Medulla oblongata (tissue), 1 donor: ENCODE data around the gene BTBD2.

ENCODE experiments used
- DNase-seq: peaks from one replicate; pipeline ENCODE4 v3.0.0-alpha.2; 2015; ENCODE audit errors: extremely low spot score

The BTBD2 gene

GRCh38 chr19:1941146-1942077 lies 74.1 kb downstream of the BTBD2 start, which contains the start of gene CSNK1G2:
CSNK1G2 (plus strand) TSS chr19:1941172; CDS start chr19:1969773, 28,601 bp downstream.
- no peak for DNase-seq

DNA sequence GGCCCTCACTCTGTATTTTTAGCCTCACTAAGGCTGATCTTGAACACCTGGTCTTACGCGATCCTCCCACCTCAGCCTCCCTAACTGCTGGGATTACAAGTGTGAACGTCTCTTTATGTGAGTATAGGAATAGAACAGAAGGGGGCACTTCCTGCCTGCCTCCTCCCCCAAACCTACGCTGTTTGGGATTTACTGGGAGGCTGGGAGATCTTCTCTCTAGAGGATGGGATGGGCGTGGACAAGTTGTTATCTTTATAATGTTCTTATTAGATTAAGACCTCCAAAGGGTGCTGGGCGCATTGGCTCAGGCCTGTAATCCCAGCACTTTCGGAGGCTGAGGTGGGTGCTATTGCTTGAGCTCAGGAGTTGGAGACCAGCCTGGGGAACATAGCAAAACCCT lies 77.4 kb downstream of the BTBD2 start:
- DNase-seq, result no peak

DNA sequence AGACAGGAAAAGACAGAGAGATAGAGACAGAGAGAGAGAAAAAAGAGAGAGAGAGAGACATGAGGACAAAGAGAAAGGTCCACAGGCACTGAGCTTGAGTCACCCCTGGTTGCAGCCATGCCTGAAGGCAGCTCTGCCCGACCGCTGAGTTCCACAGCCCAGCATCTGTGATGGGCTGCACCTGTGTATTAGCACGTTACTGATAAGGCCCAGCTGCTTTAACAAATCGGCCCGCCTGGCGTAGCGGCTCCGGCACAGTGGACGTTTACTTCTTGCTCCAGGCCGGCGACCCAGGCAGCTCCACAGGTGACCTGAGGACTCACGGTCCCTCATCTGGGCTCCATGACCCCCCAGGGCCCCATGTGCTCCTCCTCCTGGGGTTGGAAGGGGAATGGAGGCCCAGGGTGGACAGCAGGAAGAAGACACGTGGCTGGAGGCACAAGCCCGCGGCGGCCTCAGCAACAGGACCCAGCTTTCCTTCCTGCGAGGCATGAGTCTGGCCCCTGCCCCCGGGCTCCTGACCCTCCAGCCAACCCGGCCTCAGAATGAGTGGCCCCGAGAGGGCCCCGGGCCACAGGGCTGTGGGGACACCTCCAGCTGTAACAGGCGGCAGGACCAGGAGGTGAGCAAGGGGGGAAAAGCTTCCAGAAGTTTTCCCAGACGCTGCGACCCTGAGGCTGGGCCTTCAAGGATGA lies 78.5 kb downstream of the BTBD2 start:
- DNase-seq, result no peak

DNA sequence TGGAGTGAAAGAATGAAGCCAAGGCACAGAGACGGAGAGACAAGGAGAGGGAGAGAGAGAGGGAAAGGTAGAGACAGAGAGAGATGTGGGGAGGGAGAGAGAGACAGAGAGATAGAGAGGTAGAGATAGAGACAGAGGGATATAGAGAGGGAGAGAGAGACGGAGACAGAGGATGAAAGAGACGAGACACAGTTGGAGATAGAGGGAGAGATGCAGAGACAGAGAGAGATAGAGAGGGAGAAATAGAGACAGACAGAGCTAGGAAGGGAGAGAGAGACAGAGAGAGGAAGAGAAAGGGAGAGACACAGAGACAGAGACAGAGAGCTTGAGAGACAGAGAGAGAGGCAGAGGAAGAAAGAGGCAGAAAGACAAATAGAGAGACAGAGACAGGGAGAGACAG lies 79.1 kb downstream of the BTBD2 start:
- no peak for DNase-seq

DNA sequence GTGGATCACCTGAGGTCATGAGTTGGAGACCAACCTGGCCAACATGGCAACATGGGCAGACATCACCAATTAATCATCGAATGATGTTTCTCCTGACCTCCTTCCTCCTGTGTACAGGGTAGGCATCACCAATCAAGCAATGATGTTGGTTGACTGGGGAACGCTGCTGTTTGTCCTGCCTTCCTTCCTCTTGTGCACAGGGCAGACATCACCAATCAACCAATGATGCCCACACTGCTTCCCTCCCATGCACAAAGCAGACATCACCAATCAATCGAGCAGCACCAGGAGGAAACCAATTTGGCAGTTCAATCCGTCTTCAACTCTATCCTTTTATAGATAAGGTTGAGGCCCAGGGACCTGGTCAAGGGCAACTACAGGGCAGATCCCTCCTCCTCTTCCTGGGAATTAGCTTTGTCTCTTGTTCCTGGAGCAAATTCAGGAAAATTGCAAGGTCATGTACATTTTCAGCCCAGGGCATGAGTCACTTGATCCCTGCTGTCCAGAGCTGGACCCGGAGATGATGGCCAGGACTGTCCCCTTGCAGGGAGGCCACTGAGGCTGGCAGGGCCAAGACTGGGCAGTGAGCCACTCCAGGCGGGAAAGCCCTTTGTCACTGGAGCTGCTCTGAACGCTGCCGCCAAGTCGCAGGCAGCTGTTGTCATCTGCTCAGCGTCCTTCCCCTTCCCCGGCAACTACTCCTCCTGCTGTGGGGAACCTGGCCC lies 79.9 kb downstream of the BTBD2 start:
- DNase-seq, result peak; percentile 72
